Anterior cingulate cortex (tissue), 58 donors: Measurements from ENCODE around the gene MAST1.

Source experiments
- DNase-seq, 58 donors: peaks; one replicate each; lab custom pipeline; 2025; lab: John Stamatoyannopoulos, UW

Gene MAST1

GRCh38 chr19:12867120-12868099, 29.1 kb downstream of the MAST1 start:
- peak in 4 of 58 donors; percentile 4 to 16 (median 14) for DNase-seq

GRCh38 chr19:12868540-12869112, 30.3 kb downstream of the MAST1 start:
- DNase-seq = no peak

GRCh38 chr19:12871681-12872080, 33.4 kb downstream of the MAST1 start:
- DNase-seq = no peak

- DNase-seq = no peak
Observed at GRCh38 chr19:12872255-12872654, 33.9 kb downstream of the MAST1 start.

DNA sequence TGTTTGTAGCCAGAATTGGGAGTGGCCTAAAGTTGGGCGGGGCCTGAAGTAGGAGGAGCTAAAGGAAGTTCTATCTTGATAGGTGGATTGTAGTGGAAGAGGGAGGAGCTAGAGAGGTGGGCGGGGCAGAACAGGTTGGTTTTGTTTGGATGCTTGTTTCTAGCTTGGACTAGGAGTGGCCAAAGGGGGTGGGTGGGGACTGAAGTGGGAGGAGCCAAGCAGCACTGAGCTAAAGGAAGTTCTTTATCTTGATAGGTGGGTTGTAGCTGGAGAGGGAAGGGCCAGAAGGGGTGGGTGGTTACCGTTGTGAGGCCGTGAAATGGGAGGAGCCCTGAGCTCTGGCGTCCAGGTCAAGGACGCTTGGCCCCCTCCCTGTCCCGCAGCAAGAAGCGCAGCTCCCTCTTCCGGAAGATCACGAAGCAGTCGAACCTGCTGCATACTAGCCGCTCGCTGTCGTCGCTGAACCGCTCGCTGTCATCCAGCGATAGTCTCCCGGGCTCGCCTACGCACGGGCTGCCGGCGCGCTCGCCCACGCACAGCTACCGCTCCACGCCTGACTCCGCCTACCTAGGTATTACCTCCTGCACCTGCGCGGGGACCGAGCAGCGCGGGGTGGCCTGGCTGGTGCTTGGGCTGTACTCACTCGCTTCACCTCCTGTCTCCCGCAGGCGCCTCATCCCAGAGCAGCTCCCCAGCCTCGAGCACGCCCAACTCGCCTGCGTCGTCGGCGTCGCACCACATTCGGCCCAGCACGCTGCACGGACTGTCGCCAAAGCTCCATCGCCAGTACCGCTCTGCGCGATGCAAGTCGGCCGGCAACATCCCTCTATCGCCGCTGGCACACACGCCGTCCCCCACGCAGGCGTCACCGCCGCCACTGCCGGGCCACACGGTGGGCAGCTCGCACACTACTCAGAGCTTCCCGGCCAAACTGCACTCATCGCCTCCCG, 34.9 kb downstream of the MAST1 start:
- peak in 4 of 58 donors; percentile 7 to 59 (median 20) for DNase-seq

DNA sequence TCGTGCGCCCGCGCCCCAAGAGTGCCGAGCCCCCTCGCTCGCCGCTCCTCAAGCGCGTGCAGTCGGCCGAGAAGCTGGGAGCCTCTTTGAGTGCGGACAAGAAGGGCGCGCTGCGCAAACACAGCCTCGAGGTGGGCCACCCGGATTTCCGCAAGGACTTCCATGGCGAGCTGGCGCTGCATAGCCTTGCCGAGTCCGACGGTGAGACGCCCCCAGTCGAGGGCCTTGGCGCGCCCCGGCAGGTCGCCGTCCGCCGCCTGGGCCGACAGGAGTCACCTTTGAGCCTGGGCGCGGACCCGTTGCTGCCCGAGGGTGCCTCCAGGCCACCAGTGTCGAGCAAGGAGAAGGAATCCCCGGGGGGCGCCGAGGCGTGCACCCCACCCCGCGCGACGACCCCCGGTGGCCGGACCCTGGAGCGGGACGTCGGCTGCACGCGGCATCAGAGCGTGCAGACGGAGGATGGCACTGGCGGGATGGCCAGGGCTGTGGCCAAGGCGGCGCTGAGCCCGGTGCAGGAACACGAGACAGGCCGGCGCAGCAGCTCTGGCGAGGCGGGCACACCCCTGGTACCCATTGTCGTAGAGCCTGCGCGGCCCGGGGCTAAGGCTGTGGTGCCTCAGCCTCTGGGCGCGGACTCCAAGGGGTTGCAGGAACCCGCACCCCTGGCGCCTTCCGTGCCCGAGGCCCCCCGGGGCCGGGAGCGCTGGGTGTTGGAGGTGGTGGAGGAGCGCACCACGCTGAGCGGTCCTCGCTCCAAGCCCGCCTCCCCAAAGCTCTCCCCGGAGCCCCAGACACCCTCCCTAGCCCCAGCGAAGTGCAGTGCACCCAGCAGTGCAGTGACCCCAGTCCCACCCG, 35.8 kb downstream of the MAST1 start:
- no peak for DNase-seq

GRCh38 chr19:12875086-12875485, 36.8 kb downstream of the MAST1 start:
- no peak for DNase-seq

- DNase-seq = peak in 14 of 58 donors; percentile 22 to 62 (median 36)
Observed at GRCh38 chr19:12880551-12881171, 42.3 kb downstream of the MAST1 start.

DNA sequence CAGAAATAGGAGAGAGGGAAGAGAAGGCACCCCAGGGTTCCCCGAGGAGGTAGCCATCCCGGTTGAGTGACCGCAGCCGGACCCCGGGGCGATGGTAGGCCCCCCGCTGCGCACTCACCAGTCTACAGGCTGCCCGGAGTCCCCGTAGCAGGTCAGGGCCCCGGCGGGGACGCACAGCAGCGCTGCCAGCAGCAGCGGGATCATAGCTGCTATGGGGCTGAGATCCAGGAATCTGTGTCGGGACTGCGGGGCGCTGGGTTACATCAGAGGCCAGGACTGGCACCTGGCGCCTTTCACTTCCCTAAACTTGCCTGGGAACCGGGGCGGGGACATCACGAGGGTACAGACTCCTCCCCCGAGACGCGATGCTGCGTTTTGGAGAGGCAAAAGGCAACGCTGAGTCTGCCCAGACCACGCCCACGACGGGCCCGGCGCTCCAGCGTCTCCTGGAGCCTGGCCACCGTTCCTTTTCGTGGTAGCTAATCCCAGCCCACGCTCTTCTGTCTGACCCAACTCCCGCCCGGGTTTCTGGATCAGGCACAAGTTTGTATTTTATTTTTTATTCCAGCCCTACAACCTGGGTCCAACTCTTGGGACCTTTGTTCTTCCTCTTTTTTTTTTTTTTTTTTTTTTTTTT, 43.0 kb downstream of the MAST1 start, which contains the start of gene DNASE2:
TSS of gene DNASE2 (minus strand) at position 278 of the 637 bp plus-strand sequence. CDS start at position 204, 74 bp downstream.
- peak in 57 of 58 donors; percentile 21 to 92 (median 81) for DNase-seq

GRCh38 chr19:12882589-12882988, 44.3 kb downstream of the MAST1 start:
- no peak for DNase-seq

GRCh38 chr19:12884202-12884601, 45.9 kb downstream of the MAST1 start:
- DNase-seq = no peak

DNA sequence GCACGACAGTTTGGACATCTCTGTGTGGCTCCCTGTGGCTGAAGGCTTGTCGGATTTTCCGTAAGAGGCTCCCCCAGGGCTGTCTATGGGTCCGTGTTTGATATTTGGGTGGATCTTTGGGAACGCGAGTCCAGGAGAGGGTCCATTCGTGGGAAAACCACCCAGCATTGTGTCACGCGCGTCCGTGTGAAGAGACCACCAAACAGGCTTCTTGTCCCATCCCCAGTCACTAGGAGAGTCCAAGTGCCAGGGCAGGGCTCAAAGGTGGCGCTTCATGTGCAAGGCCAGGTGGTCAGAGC, 46.3 kb downstream of the MAST1 start:
- DNase-seq = no peak

DNA sequence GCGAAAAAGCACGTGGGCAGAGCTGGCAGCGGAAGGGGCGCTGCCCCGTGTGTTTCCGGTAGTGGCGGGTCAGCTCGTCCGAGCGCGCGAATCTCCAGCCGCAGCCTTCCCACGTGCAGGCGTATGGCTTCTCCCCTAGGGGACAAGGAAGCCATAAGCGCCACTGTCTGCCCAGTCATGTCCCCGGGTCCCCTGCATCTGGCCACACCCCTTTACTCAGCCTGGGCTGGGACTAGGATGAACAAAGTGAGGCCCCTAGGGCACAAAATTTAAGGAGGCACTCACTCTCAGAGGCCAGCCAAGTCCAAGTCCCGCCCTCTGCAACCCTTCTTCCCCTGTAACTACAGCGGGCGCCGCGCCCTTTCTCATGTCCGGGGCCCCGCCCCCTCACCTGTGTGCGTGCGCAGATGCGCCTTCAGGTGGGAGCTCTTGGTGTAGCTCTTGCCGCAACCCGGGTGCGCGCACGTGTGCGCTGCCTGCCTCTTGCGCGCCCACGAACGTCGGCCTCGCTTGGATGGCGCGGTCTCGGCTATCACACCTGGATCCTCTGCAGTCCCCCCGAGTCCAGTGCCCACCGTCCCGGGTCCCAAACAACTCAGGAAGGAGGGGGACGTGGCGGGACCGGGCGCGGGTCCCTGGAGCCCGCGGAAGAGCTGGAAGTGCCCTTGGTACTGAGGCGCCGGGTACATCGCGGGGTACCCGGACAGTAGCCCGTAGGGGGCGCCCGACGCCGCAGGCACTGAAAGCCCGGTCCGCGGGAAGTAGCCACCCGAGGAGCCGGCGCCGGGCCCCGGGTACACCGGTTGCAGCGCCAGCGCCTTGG, 46.8 kb downstream of the MAST1 start:
- DNase-seq = peak in 44 of 58 donors; percentile 6 to 75 (median 30)

DNA sequence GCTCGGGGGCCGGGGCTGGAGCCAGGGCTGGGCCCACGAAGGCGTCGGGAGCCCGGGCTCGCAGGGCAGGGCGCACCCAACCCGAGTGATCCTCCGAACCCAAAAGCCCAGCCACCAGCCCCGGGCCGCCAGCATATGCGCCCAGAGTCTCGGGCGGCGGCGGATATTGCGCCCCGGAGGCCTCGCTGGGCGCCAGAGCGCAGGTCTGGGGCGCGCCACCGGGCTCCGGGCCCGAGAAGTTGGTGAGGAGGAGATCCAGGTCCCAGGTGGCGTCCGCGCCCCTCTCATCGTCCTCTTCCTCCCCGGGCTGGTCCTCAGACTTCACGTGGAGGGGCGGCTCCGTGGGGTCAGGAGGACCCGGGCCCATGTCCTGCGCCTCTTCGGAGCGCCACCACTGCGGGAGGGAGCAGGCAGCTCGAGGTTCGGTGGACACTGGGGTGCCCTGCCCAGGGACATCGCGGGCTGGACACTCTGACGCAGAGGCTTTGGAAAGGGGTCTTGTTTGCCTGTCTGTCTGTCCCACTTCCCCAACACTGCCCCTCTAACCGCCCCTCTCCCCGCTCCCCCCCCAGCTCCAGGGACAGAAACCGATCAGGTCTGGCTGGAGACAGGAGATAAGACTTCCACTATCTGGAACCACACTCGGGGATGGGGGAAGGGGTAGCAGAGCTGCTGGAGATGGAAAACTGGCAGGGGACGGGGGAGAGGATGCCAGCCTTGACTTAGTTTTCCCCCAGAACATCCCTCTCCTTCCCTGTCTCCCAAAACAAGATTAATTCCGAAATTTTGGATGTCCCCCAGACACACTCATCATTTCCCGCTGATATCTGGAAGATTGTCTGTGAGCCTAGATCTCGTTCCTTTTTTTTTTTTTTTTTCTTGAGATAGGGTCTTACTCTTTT, 47.7 kb downstream of the MAST1 start:
- DNase-seq = peak in 1 of 58 donors; percentile 9

DNA sequence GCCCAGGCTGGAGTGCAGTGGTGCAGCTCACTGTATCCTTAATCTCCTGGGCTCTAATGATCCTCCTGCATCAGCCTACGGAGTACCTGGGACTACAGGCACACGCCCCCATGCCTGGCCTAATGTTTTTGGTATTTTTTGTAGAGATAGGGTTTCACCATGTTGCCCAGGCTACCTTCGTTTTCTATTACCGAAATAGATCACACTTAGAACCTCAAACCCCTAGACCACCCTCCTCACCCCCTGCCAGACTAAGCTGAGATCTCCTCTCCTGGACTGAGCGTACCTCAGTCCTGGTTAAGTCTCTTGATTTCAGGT, 48.3 kb downstream of the MAST1 start:
- no peak for DNase-seq

DNA sequence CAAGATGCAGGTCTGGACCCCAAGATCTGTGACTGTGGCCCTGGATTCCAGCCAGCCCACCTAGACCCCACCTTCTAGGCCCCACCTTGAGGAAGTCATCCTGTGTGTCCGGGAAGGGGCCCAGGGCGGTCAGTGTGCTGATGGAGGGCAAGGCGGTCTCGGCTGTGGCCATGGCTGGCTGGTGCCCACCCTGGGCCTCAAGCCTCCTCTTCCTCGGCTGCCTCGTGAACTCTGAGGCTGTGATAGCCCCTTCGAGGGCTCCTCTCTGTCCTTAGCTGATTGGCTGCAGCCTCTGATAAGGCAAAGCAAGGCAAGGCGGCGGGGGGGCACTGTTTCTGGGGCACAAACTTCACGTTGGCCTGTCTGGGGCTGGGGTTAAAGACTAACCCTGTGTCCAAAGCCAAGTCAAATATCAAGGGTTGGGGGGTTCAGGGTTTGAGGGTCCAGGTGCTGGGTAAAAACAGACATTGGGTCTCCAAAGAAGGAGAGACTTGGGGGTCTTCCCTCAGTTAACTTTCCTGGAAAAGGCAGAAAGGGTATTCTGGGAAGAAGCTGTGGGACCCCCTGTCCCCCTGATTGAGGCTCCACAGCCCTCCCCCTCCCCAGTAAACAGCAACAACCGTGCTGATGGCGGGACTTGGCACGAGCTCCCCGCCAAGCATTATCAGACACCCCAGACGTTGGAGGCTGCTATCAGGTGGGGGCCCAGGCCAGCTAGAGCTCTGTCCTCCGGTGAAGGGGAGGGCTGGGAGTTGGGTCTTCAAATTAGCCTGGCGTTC, 48.8 kb downstream of the MAST1 start, which contains the start of gene KLF1:
TSS of gene KLF1 (minus strand) at position 233 of the 779 bp plus-strand sequence. CDS start at position 172, 61 bp downstream.
- no peak for DNase-seq
